Measurements from ENCODE around the gene RALGAPA2.

RALGAPA2 gene

DNA sequence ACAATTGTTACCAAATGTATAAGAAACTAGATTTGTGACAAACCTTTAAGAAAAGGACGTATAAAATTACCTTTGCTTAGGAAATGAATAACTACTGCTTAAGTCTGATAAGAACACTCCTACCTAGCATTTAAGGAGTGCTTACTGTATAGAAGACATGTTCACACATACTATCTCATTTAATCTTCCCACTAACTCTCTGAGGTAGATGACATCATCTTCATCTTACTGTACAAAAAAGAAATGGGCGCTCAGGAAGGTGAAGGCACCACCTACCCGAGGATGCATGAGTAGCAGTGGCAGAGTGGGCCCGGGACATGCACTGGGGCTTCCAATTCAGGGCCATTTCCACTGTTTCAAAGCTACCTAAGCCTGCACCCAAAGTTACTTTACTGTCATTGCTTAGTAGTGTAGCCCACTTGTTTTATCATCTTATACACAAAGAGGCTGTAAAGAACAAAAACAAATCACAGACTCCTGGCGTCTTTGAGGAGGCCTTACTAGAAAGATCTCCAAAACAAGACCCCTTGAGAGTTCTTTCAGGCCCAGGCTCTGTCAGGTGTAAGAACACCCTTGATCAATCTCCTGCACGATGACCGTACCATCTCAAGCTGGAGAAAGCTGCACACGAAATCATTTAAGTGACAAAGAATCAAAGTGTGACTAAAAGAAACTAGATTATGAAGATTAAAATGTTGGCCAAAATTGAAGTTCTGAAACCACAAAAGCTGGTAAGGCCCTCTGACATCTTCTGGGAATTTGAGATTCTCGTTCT lies 216.5 kb downstream of the RALGAPA2 start:
- no peak for DNase-seq (ENCODE audit: low read depth)

DNA sequence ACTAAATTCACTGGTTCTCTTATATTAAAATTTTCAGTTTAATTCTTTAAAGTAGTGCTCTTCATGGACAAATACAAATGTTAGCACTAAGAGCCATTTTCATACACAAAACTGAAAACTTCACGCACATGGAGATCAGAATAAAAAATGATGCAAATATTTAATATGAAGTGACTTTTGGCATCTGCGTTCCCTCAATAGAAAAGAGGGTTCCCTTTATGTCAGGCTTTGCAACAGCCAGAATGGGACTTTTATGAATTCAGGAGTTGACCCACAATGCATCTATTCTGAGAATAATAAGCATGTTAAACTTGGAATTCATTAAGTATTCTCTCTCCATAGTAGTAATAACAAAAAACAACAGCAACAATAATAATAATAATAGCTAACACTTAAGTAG lies 218.7 kb downstream of the RALGAPA2 start:
- no peak for DNase-seq (ENCODE audit: low read depth)

- DNase-seq (ENCODE audit: low read depth), result no peak
Measured at GRCh38 chr20:20492521-20493332, 219.7 kb downstream of the RALGAPA2 start.

- DNase-seq (ENCODE audit: low read depth), result no peak
Measured at GRCh38 chr20:20491784-20492264, 220.6 kb downstream of the RALGAPA2 start.

DNA sequence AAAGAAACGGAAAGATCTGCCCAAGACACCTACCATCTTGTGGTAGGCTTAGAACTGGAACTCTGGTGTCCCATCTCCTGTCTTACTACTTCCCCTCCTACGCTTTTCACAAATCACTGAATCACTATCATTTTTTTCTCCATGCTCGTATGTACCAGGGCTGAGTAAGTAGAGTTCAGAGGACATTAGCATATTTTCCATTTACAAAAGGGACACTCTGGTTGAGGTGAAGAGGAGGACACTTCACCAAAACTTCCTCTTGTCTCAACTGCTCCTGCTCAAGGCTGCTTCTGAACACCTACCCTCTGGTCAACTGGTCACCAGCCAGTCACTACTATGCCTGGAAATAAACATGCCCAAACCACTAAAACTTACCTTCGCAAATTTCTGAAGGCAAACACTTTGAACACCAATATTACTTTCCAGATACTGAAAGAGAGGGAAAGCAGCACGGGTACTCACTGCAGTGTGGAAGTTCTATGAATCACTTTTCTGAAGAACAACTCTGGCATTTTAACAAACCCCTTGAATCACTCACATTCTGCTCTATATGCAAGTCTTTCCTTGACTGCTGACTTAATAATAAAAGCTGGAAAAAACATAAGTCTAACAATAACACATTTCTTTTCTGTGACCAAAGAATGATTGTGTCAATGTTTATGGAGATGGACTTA lies 221.2 kb downstream of the RALGAPA2 start:
- DNase-seq (ENCODE audit: low read depth), result no peak

GRCh38 chr20:20490673-20491072 lies 221.8 kb downstream of the RALGAPA2 start:
- no peak for DNase-seq (ENCODE audit: low read depth)

- DNase-seq (ENCODE audit: low read depth), result no peak
Measured at GRCh38 chr20:20489648-20490341, 222.6 kb downstream of the RALGAPA2 start.

- DNase-seq (ENCODE audit: low read depth), result no peak
Measured at GRCh38 chr20:20489054-20489453, 223.4 kb downstream of the RALGAPA2 start.

- DNase-seq (ENCODE audit: low read depth), result no peak
Measured at GRCh38 chr20:20488388-20488787, 224.1 kb downstream of the RALGAPA2 start.

DNA sequence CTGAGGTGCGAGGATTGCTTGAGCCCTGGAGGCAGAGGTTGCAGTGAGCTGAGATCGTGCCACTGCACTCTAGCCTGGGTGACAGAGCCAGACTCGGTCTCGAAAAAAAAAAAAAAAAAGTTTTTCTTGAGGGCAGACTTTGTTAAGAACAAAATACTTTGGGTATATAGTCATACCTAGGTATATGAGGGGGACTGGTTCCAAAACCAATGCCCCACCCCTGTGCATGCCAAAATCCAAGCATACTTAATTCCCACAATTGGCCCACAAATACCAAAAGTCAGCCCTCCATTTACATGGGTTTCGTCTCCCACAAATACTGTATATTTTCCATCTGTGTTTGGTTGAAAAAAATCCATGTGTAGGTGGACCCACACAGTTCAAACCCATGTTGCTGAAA lies 224.6 kb downstream of the RALGAPA2 start:
- DNase-seq (ENCODE audit: low read depth), result no peak

DNA sequence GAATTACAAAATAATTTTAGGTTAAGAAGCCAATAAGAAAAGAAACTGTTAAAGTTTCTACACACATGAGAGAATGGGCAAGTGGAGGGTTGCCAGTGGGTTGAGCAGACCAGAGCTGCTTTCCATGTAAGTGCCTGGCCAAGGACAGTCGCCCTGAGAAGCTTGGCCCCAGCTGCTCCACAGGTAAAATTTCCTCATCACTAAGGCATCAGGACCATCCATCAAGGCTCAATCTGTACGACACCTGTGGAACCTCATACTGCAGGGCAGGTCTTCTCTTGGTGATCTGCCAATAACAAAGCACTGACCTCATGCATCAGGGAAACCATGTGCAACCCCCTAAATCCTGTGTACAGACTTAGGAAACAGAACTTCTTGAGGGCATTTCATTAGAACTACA lies 229.1 kb downstream of the RALGAPA2 start:
- no peak for DNase-seq (ENCODE audit: low read depth)

DNA sequence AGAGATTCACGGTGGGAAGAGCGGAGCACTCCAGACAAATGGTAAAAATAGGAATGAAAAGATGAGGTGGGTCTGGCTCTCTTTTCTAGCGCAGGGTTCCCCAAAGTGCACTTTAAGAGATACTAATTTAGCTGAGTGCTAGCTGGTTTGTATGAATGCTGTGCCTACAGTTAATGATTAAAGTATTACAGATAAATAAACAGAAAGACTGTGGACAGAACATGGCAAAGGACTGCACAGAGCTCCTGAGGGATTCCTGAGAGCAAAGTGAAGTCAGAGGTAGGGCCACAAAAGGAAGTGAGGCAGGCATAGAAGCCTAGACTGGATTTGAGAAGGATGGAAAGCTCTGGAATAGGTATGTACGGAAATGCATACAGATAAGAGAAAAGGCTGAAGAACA lies 230.0 kb downstream of the RALGAPA2 start:
- no peak for DNase-seq (ENCODE audit: low read depth)

DNA sequence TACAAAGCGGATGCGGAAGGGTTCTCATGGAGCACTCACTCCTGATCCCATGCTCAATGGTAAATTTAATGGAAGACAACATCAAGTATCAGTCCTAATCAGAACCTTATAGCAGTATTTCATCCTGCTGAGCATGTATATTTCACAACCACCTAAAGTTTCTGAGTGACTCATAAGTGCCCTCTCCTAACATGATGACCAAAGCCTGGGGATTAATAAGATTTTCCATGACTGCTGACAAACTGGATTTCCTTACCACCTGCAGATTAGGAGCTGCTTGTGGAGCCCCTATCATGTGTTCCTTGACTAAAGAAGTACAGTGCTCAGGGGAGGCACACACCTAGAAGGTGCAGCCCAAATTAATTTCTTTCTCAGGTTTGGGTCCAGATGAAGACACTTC lies 231.8 kb downstream of the RALGAPA2 start:
- DNase-seq (ENCODE audit: low read depth), result no peak

DNA sequence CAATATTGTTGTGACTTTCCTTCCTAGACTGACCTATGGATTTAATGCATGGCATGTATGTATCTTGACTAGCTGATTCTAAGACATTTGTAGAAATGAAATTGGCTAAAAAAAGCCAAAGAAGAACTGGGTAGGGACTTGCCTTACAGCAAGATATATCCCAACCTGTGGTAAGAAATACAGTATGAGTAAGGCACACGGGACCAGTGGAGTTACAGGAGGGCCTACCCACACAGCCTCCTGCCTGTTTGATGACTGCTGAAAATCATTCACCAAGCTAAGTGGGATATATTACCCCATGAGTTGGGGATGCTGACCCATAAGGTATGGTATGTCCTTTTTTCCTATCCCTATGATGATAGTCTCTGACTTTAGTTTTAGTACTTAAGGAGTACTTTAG lies 232.3 kb downstream of the RALGAPA2 start:
- DNase-seq (ENCODE audit: low read depth), result no peak

GRCh38 chr20:20477444-20478041 lies 234.9 kb downstream of the RALGAPA2 start:
- no peak for DNase-seq (ENCODE audit: low read depth)

- no peak for DNase-seq (ENCODE audit: low read depth)
Measured at GRCh38 chr20:20476504-20476903, 235.9 kb downstream of the RALGAPA2 start.

DNA sequence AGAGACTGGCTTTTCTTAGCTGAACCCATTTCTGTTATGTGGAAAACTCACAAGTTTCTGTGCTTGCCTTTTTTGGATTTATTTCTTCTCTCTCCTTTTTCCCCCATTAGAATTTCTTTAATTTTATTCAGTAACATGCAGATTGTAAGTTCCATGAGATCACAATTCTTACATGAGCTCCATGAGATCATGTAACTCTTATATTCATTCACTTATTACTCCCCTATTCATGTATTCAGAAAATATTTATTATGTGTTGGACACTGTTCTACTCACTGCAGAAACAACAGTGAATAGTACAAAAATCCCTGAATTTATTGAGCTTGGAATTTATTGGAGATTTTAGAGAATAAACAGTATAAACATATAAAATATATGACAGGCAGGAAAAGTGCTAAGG lies 238.8 kb downstream of the RALGAPA2 start:
- no peak for DNase-seq (ENCODE audit: low read depth)

- no peak for DNase-seq (ENCODE audit: low read depth)
Measured at GRCh38 chr20:20472684-20473274, 239.7 kb downstream of the RALGAPA2 start.

GRCh38 chr20:20466341-20466879 lies 246.0 kb downstream of the RALGAPA2 start:
- no peak for DNase-seq (ENCODE audit: low read depth)

DNA sequence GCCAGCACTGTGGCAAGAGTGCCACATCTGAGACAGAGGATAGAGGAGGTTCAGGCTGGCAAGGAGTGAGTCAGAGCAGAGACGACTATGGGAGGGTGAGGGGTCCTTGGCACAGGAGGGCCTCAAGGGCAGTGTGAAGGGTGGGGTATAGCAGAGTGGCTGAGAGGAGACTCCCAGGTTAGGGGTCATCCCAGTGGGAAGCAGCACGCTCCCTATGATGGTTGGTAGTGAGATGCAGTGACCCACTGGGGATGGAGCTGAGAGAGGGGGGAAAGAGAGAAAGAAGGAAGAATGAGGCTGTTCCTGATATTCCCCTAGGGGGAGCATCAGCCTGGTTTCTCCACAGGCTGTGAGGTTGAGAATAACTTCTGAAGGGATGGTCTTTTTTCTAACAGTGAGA lies 247.2 kb downstream of the RALGAPA2 start:
- DNase-seq (ENCODE audit: low read depth), result no peak

- DNase-seq (ENCODE audit: low read depth), result no peak
Measured at GRCh38 chr20:20463933-20464374, 248.5 kb downstream of the RALGAPA2 start.

Data from activated T-helper 9 cell treated with anti-CD3 and anti-CD28 coated beads, Interleukin-2, amount 50 U/mL, for 16 hours (primary cell).